Hepatocyte (in vitro differentiated cells): ENCODE data around the gene MSI2. TPM values are rescaled to one million over a fixed set of nuclear protein-coding genes. Genes with fewer than 3 reads are reported as not detected.

Source experiments
- DNase-seq: peaks from one replicate; pipeline ENCODE4 v3.0.0-alpha.2; 2016; ENCODE audit warnings: low spot score
- H2AFZ ChIP-seq: fragments of 200-600 bp; sonication (generic); 2 replicates; pipeline ENCODE4 v1.6.0; 2016; ENCODE audit warnings: antibody characterized with exemption, mild to moderate bottlenecking
- H3K27ac ChIP-seq: fragments of 200-600 bp; sonication (generic); 2 replicates; pipeline ENCODE4 v1.5.1; 2016; ENCODE audit warnings: mild to moderate bottlenecking
- H3K27me3 ChIP-seq: fragments of 200-600 bp; sonication (generic); 2 replicates; pipeline ENCODE4 v1.6.1; 2016
- H3K36me3 ChIP-seq: fragments of 200-600 bp; sonication (generic); replicated peaks from 2 replicates; pipeline ENCODE4 v1.5.1; 2016; ENCODE audit warnings: low read depth; ENCODE audit not compliant: insufficient read depth
- H3K4me1 ChIP-seq: fragments of 200-600 bp; sonication (generic); 2 replicates; pipeline ENCODE4 v1.5.1; 2016; ENCODE audit warnings: mild to moderate bottlenecking, moderate library complexity; ENCODE audit not compliant: insufficient read depth
- H3K4me2 ChIP-seq: fragments of 200-600 bp; sonication (generic); 2 replicates; pipeline ENCODE4 v1.6.0; 2016
- H3K4me3 ChIP-seq: fragments of 200-600 bp; sonication (generic); 2 replicates; pipeline ENCODE4 v1.5.1; 2016; ENCODE audit warnings: mild to moderate bottlenecking
- H3K79me2 ChIP-seq: fragments of 200-600 bp; sonication (generic); 2 replicates; pipeline ENCODE4 v1.6.0; 2017; ENCODE audit warnings: mild to moderate bottlenecking
- H3K9me2 ChIP-seq: fragments of 200-600 bp; sonication (generic); replicated peaks from 2 replicates; pipeline ENCODE4 v1.6.0; 2017; ENCODE audit warnings: mild to moderate bottlenecking; ENCODE audit not compliant: insufficient read depth
- H3K9me3 ChIP-seq: fragments of 200-600 bp; sonication (generic); 2 replicates; pipeline ENCODE4 v1.5.1; 2016; ENCODE audit warnings: low read depth, mild to moderate bottlenecking
- H4K20me1 ChIP-seq: fragments of 200-600 bp; sonication (generic); 2 replicates; pipeline ENCODE4 v1.6.0; 2016; ENCODE audit warnings: mild to moderate bottlenecking; ENCODE audit not compliant: insufficient read depth, poor library complexity, severe bottlenecking
- CTCF ChIP-seq: fragments of 200-600 bp; sonication (generic); IDR thresholded peaks from 2 replicates; pipeline ENCODE4 v1.5.1; 2016; ENCODE audit warnings: antibody characterized with exemption, mild to moderate bottlenecking; ENCODE audit not compliant: poor library complexity
- EZH2 ChIP-seq: fragments of 200-600 bp; sonication (generic); IDR thresholded peaks from 2 replicates; pipeline ENCODE4 v1.6.1; 2016; ENCODE audit warnings: antibody characterized with exemption, mild to moderate bottlenecking, borderline replicate concordance
- EZH2phosphoT487 ChIP-seq: fragments of 200-600 bp; sonication (generic); IDR thresholded peaks from one replicate; pipeline ENCODE4 v1.6.1; 2018; ENCODE audit warnings: antibody characterized with exemption, mild to moderate bottlenecking, low read depth, moderate library complexity; ENCODE audit not compliant: unreplicated experiment, severe bottlenecking
- WGBS: methylation state at CpG from one replicate; pipeline ENCODE4 v1.1.6; 2016; ENCODE audit warnings: low lambda C conversion rate; ENCODE audit errors: missing lambda C conversion rate; 5-methylcytosine and 5-hydroxymethylcytosine counted together
- polyA plus RNA-seq: library from polyadenylated mRNA; unstranded; fragments of >200 nt; fragmentation: Nextera tagmentation; extraction: Ambion mirVana; gene quantifications from 2 replicates; pipeline ENCODE4 v1.2.1, GENCODE V29; 2016
- total RNA-seq: library from RNA; depleted of rRNA; stranded (reverse); fragments of >200 nt; gene quantifications from 2 replicates; pipeline ENCODE4 v1.2.3, GENCODE V29; 2014

The MSI2 gene
- total and polyA plus RNA-seq, 2 experiments from 2014 or later: 16.1 to 60.6 TPM

- Histone ChIP-seq H3K4me1 (peaks cover 32% of the 10 kb centered on the region), H3K4me2 (no peak overlapping the region), H3K79me2 (peaks cover 28% of the 10 kb centered on the region), H3K9me2 (no peaks in the 10 kb centered on the region), H3K27ac (no peak overlapping the region), H3K9me3 (no peaks in the 10 kb centered on the region), H3K36me3 (no peaks in the 10 kb centered on the region), H3K27me3 (no peaks in the 10 kb centered on the region), H3K4me3 (no peak overlapping the region), H2AFZ (no peak overlapping the region), H4K20me1 (no peaks in the 10 kb centered on the region)
- TF ChIP-seq CTCF: no peak
- TF ChIP-seq EZH2: no peak
- TF ChIP-seq EZH2phosphoT487: no peak
- no peak for DNase-seq
- WGBS: 97% methylated on average over 4 of the region's 4 CpGs
These were observed 147.8 kb downstream of the MSI2 start for GRCh38 chr17:57404073-57404472.

GRCh38 chr17:57404795-57405490, 148.6 kb downstream of the MSI2 start:
- WGBS: 96% methylated on average over 6 of the region's 6 CpGs
- peaks cover 36% of the 10 kb centered on the region for H3K4me1 ChIP-seq

GRCh38 chr17:57405491-57406072, 149.3 kb downstream of the MSI2 start:
- no peaks in the 10 kb centered on the region for H3K36me3 ChIP-seq
- H3K27ac ChIP-seq: peak overlapping the region; percentile 92
- WGBS: 77% methylated on average over 5 of the region's 5 CpGs
- H4K20me1 ChIP-seq: no peaks in the 10 kb centered on the region
- H3K9me3 ChIP-seq: no peaks in the 10 kb centered on the region
- H3K27me3 ChIP-seq: no peaks in the 10 kb centered on the region
- DNase-seq: no peak
- no peak overlapping the region for H2AFZ ChIP-seq
- H3K79me2 ChIP-seq: peaks cover 28% of the 10 kb centered on the region
- H3K4me2 ChIP-seq: no peak overlapping the region
- TF ChIP-seq CTCF (no peak), EZH2 (no peak), EZH2phosphoT487 (no peak)
- no peak overlapping the region for H3K4me3 ChIP-seq
- H3K9me2 ChIP-seq: no peaks in the 10 kb centered on the region
- peaks cover 40% of the 10 kb centered on the region for H3K4me1 ChIP-seq

More at GRCh38 chr17:57404795-57405490, 148.6 kb downstream of the MSI2 start:
- DNase-seq: no peak
- no peaks in the 10 kb centered on the region for H4K20me1 ChIP-seq
- peaks cover 28% of the 10 kb centered on the region for H3K79me2 ChIP-seq
- H3K27ac ChIP-seq: no peak overlapping the region
- no peaks in the 10 kb centered on the region for H3K9me3 ChIP-seq
- H3K4me3 ChIP-seq: no peak overlapping the region
- H3K27me3 ChIP-seq: no peaks in the 10 kb centered on the region
- TF ChIP-seq CTCF: no peak
- H2AFZ ChIP-seq: no peak overlapping the region
- no peaks in the 10 kb centered on the region for H3K36me3 ChIP-seq
- no peaks in the 10 kb centered on the region for H3K9me2 ChIP-seq
- H3K4me2 ChIP-seq: no peak overlapping the region
